GM12875 (cell line): ENCODE data around the gene WFDC2.

Source experiments
- H3K4me3 ChIP-seq: one replicate; pipeline ENCODE4 v1.5.1; 2011; ENCODE audit warnings: low read depth, low read length, control low read depth
- CTCF ChIP-seq: IDR thresholded peaks from 2 replicates; pipeline ENCODE4 v1.5.1; 2011; ENCODE audit warnings: low read depth, mild to moderate bottlenecking, control low read depth, inconsistent platforms, low read length, moderate library complexity, borderline replicate concordance; ENCODE audit not compliant: insufficient read depth

Gene WFDC2

GRCh38 chr20:45518282-45518681 lies 48.7 kb downstream of the WFDC2 start:
- no peak overlapping the region for H3K4me3 ChIP-seq
- TF ChIP-seq CTCF = no peak

GRCh38 chr20:45523821-45524220 lies 54.3 kb downstream of the WFDC2 start:
- no peak for TF ChIP-seq CTCF
- H3K4me3 ChIP-seq = no peak overlapping the region

- H3K4me3 ChIP-seq = no peak overlapping the region
- no peak for TF ChIP-seq CTCF
Measured at GRCh38 chr20:45527294-45527693, 57.7 kb downstream of the WFDC2 start.
